NCI-H2196 treated with DMSO at 0.1 percent for 48 hours (cell line): ENCODE data around the gene DNAH14.
"Not testable (repeated sequence)": the region's sequence is repeated elsewhere in the genome, so short reads cannot be mapped to it uniquely, and the experiment has no call there.

Experiments
- DNase-seq: peaks from one replicate; lab custom pipeline; 2025; ENCODE audit not compliant: unreplicated experiment; lab: John Stamatoyannopoulos, UW

DNAH14 gene

GRCh38 chr1:225250432-225250831 lies 321.0 kb downstream of the DNAH14 start:
- no peak for DNase-seq

GRCh38 chr1:225253173-225253572 lies 323.7 kb downstream of the DNAH14 start:
- DNase-seq = no peak

- DNase-seq = no peak
These were observed 324.3 kb downstream of the DNAH14 start for GRCh38 chr1:225253784-225254183.

GRCh38 chr1:225254676-225255075 lies 325.2 kb downstream of the DNAH14 start:
- no peak for DNase-seq

- DNase-seq = no peak
These were observed 327.6 kb downstream of the DNAH14 start for GRCh38 chr1:225257081-225257480.

- DNase-seq = no peak
These were observed 329.3 kb downstream of the DNAH14 start for GRCh38 chr1:225258811-225259210.

- no peak for DNase-seq
These were observed 330.1 kb downstream of the DNAH14 start for GRCh38 chr1:225259542-225259941.

GRCh38 chr1:225260319-225260718 lies 330.8 kb downstream of the DNAH14 start:
- no peak for DNase-seq

GRCh38 chr1:225277445-225277844 lies 348.0 kb downstream of the DNAH14 start:
- DNase-seq = no peak

- no peak for DNase-seq
These were observed 351.1 kb downstream of the DNAH14 start for GRCh38 chr1:225280563-225280962.

GRCh38 chr1:225290244-225290643 lies 360.8 kb downstream of the DNAH14 start:
- no peak for DNase-seq

- DNase-seq = no peak
These were observed 370.1 kb downstream of the DNAH14 start for GRCh38 chr1:225299624-225300023.

GRCh38 chr1:225300381-225300780 lies 370.9 kb downstream of the DNAH14 start:
- no peak for DNase-seq

GRCh38 chr1:225304996-225305395 lies 375.5 kb downstream of the DNAH14 start:
- DNase-seq = no peak

GRCh38 chr1:225310544-225310943 lies 381.1 kb downstream of the DNAH14 start:
- DNase-seq = not testable (repeated sequence)

GRCh38 chr1:225318706-225319575 lies 389.5 kb downstream of the DNAH14 start:
- DNase-seq = peak; percentile 12

- DNase-seq = no peak
These were observed 390.4 kb downstream of the DNAH14 start for GRCh38 chr1:225319871-225320270.

GRCh38 chr1:225321784-225322183 lies 392.3 kb downstream of the DNAH14 start:
- no peak for DNase-seq

GRCh38 chr1:225329041-225329440 lies 399.6 kb downstream of the DNAH14 start:
- DNase-seq = no peak

GRCh38 chr1:225329996-225330395 lies 400.5 kb downstream of the DNAH14 start:
- not testable (repeated sequence) for DNase-seq

- DNase-seq = no peak
These were observed 403.2 kb downstream of the DNAH14 start for GRCh38 chr1:225332686-225333085.

GRCh38 chr1:225335098-225335778 lies 405.8 kb downstream of the DNAH14 start:
- DNase-seq = not testable (repeated sequence)
